ENCODE data around the gene AFAP1L2. TPM values are rescaled to one million over a fixed set of nuclear protein-coding genes. Genes with fewer than 3 reads are reported as not detected.

AFAP1L2 gene
- total and polyA plus RNA-seq, 2 donors (not counting 1 experiment from before 2014, with no cell fraction given), result 4.7 to 4.9 TPM

GRCh38 chr10:114372179-114372578, 32.1 kb downstream of the AFAP1L2 start:
- intact Hi-C loops (cut with micrococcal nuclease), result no loop called here
- POLR2A ChIA-PET, result no interaction called here
- no peak overlapping the region for H2AFZ ChIP-seq (ENCODE audit: insufficient read depth, low read depth, low read length, poor library complexity, severe bottlenecking)
- Mint-ChIP-seq H3K27ac (no peak overlapping the region), H3K27me3 (peaks cover 11% of the 10 kb centered on the region), H3K9me3 (ENCODE audit: insufficient read depth) (no peaks in the 10 kb centered on the region), H3K4me3 (no peak overlapping the region), H3K4me1 (no peaks in the 10 kb centered on the region)
- H3K79me2 ChIP-seq (ENCODE audit: control insufficient read depth, insufficient read depth, low read length), result no peaks in the 10 kb centered on the region
- H3K36me3 ChIP-seq (replicated peaks in 1 of 2; ENCODE audit: control extremely low read depth in 1 of 2, control insufficient read depth in 1 of 2, extremely low read depth in 1 of 2, insufficient read depth in 2 of 2, low read length in 1 of 2), result no peaks in the 10 kb centered on the region
- no peaks in the 10 kb centered on the region for H3K4me1 ChIP-seq (ENCODE audit: control insufficient read depth in 2 of 2, insufficient read depth in 2 of 2, low read length in 2 of 2)
- H3K9me3 ChIP-seq (ENCODE audit: control extremely low read depth in 1 of 3, control insufficient read depth in 2 of 3, insufficient read depth in 1 of 3, low read length in 2 of 3), result peaks cover 0 to 1% (median 0%) of the 10 kb centered on the region in 3 donors
- CTCF ChIA-PET, result no interaction called here
- no CpG with 5 or more reads among the region's 3 CpGs for WGBS (ENCODE audit: insufficient coverage)
- DNase-seq, result no peak
- H3K9ac ChIP-seq (ENCODE audit: low read length), result no peak overlapping the region
- H3K4me3 ChIP-seq (ENCODE audit: control extremely low read depth in 1 of 5, extremely low read depth in 1 of 5, insufficient read depth in 1 of 5, low read depth in 2 of 5, low read length in 4 of 5), result no peak overlapping the region
- H4K20me1 ChIP-seq (ENCODE audit: control insufficient read depth, insufficient read depth, low read length, poor library complexity, severe bottlenecking), result no peaks in the 10 kb centered on the region
- H3K4me2 ChIP-seq (replicated peaks; ENCODE audit: low read depth, low read length, poor library complexity, severe bottlenecking), result no peak overlapping the region
- no peak for ATAC-seq (ENCODE audit: low read depth)
- TF ChIP-seq CTCF (IDR thresholded peaks at IDR 0.05) (no peak), EZH2 (IDR thresholded peaks at IDR 0.05; ENCODE audit: borderline replicate concordance, insufficient read depth, low read depth, low read length, poor library complexity, severe bottlenecking) (no peak)
- no peaks in the 10 kb centered on the region for H3K27me3 ChIP-seq (replicated peaks in 1 of 4; ENCODE audit: control extremely low read depth in 1 of 4, control insufficient read depth in 3 of 4, insufficient read depth in 4 of 4, low read length in 3 of 4)
- H3K27ac ChIP-seq (ENCODE audit: low read length in 2 of 2), result no peak overlapping the region

GRCh38 chr10:114370966-114371365, 33.3 kb downstream of the AFAP1L2 start:
- H3K27me3 Mint-ChIP-seq, result peaks cover 7% of the 10 kb centered on the region

More at GRCh38 chr10:114370966-114371365, 33.3 kb downstream of the AFAP1L2 start:
- Histone ChIP-seq H3K27me3 (replicated peaks in 1 of 4; ENCODE audit: control extremely low read depth in 1 of 4, control insufficient read depth in 3 of 4, insufficient read depth in 4 of 4, low read length in 3 of 4) (no peaks in the 10 kb centered on the region), H3K4me3 (ENCODE audit: control extremely low read depth in 1 of 5, extremely low read depth in 1 of 5, insufficient read depth in 1 of 5, low read depth in 2 of 5, low read length in 4 of 5) (no peak overlapping the region), H3K9ac (ENCODE audit: low read length) (no peak overlapping the region), H3K4me1 (ENCODE audit: control insufficient read depth in 2 of 2, insufficient read depth in 2 of 2, low read length in 2 of 2) (no peaks in the 10 kb centered on the region), H3K4me2 (replicated peaks; ENCODE audit: low read depth, low read length, poor library complexity, severe bottlenecking) (no peak overlapping the region), H3K79me2 (ENCODE audit: control insufficient read depth, insufficient read depth, low read length) (no peaks in the 10 kb centered on the region), H3K36me3 (replicated peaks in 1 of 2; ENCODE audit: control extremely low read depth in 1 of 2, control insufficient read depth in 1 of 2, extremely low read depth in 1 of 2, insufficient read depth in 2 of 2, low read length in 1 of 2) (no peaks in the 10 kb centered on the region), H4K20me1 (ENCODE audit: control insufficient read depth, insufficient read depth, low read length, poor library complexity, severe bottlenecking) (no peaks in the 10 kb centered on the region), H3K27ac (ENCODE audit: low read length in 2 of 2) (no peak overlapping the region), H3K9me3 (ENCODE audit: control extremely low read depth in 1 of 3, control insufficient read depth in 2 of 3, insufficient read depth in 1 of 3, low read length in 2 of 3) (no peaks in the 10 kb centered on the region), H2AFZ (ENCODE audit: insufficient read depth, low read depth, low read length, poor library complexity, severe bottlenecking) (no peak overlapping the region)
- CTCF ChIA-PET, result no interaction called here
- H3K4me1 Mint-ChIP-seq, result no peaks in the 10 kb centered on the region
- DNase-seq (no peak), ATAC-seq (ENCODE audit: low read depth) (no peak)
- no peak overlapping the region for H3K4me3 Mint-ChIP-seq
- no peaks in the 10 kb centered on the region for H3K9me3 Mint-ChIP-seq (ENCODE audit: insufficient read depth)
- POLR2A ChIA-PET, result no interaction called here
- H3K27ac Mint-ChIP-seq, result no peak overlapping the region
- WGBS (ENCODE audit: insufficient coverage), result 96% methylated on average over 5 of the region's 5 CpGs
- intact Hi-C loops (cut with micrococcal nuclease), result no loop called here
- no peak for TF ChIP-seq EZH2 (IDR thresholded peaks at IDR 0.05; ENCODE audit: borderline replicate concordance, insufficient read depth, low read depth, low read length, poor library complexity, severe bottlenecking)
- no peak for TF ChIP-seq CTCF (IDR thresholded peaks at IDR 0.05)
